H1 (cell line): ENCODE data around the gene KPNA4. TPM values are rescaled to one million over a fixed set of nuclear protein-coding genes. Genes with fewer than 3 reads are reported as not detected.

Experiments used
- CTCF ChIA-PET: fragments of 300-600 bp; sonication (Branson Sonifier 250); formaldehyde crosslinking; loops from one replicate; lab custom pipeline; 2021; ENCODE audit not compliant: partially characterized antibody; lab: Charles Lee
- POLR2A ChIA-PET: fragments of 300-600 bp; sonication (Branson Sonifier 250); formaldehyde crosslinking; loops from one replicate; lab custom pipeline; 2021; ENCODE audit warnings: inconsistent platforms; ENCODE audit not compliant: partially characterized antibody; lab: Charles Lee
- DNase-seq, 2 experiments: peaks; one replicate each; pipeline versions ENCODE4 v3.0.0 to v3.0.0-alpha.2; 2010 to 2022; ENCODE audit warnings: low spot score in 2 of 2, low read depth in 1 of 2, mixed read lengths in 1 of 2
- FAIRE-seq: peaks from 2 replicates; lab custom pipeline; 2011; peaks lifted over from hg19 to GRCh38; lab: Jason Lieb, UNC
- H2AFZ ChIP-seq: 2 replicates; pipeline ENCODE4 v1.8.1; 2012; ENCODE audit warnings: low read length, inconsistent platforms
- H2AK5ac ChIP-seq: 2 replicates; pipeline ENCODE4 v1.6.1; 2013; ENCODE audit warnings: low read depth, low read length
- H2BK120ac ChIP-seq: replicated peaks from 2 replicates; pipeline ENCODE3; 2013; ENCODE audit warnings: low read depth, low read length, inconsistent platforms
- H2BK12ac ChIP-seq: 2 replicates; pipeline ENCODE4 v1.6.1; 2013; ENCODE audit warnings: low read depth, low read length
- H2BK15ac ChIP-seq: 2 replicates; pipeline ENCODE4 v1.6.1; 2013; ENCODE audit warnings: low read length
- H2BK20ac ChIP-seq: 2 replicates; pipeline ENCODE4 v1.6.1; 2013; ENCODE audit warnings: low read length
- H2BK5ac ChIP-seq: 2 replicates; pipeline ENCODE4 v1.6.1; 2013; ENCODE audit warnings: low read depth, low read length
- H3K14ac ChIP-seq: 2 replicates; pipeline ENCODE4 v1.6.1; 2013; ENCODE audit warnings: inconsistent platforms; ENCODE audit not compliant: insufficient read length
- H3K18ac ChIP-seq: 2 replicates; pipeline ENCODE4 v1.6.1; 2013; ENCODE audit warnings: low read length; ENCODE audit errors: extremely low read depth
- H3K23ac ChIP-seq: 2 replicates; pipeline ENCODE4 v1.6.1; 2013; ENCODE audit warnings: inconsistent platforms; ENCODE audit not compliant: insufficient read length
- H3K23me2 ChIP-seq: 2 replicates; pipeline ENCODE4 v1.6.1; 2013; ENCODE audit warnings: low read depth, low read length
- H3K27ac ChIP-seq: 2 replicates; pipeline ENCODE4 v1.6.1; 2011; ENCODE audit warnings: low read depth, low read length, inconsistent platforms
- H3K27me3 ChIP-seq, 4 experiments: replicated peaks in 1 of 4; 1 replicate in 1 of 4; 2 replicates in 3 of 4; pipeline versions ENCODE4 v1.6.1 to v1.8.1; 2011 to 2013; ENCODE audit warnings: low read length in 3 of 4, mild to moderate bottlenecking in 3 of 4, inconsistent platforms in 2 of 4, mixed read lengths in 2 of 4, moderate library complexity in 1 of 4; ENCODE audit not compliant: control insufficient read depth in 3 of 4, insufficient read depth in 3 of 4; ENCODE audit errors: extremely low read depth in 1 of 4
- H3K36me3 ChIP-seq, 4 experiments: 2 replicates each; pipeline versions ENCODE4 v1.6.1 to v1.8.1; 2011 to 2013; ENCODE audit warnings: mild to moderate bottlenecking in 4 of 4, low read length in 3 of 4, moderate library complexity in 2 of 4, control low read depth in 1 of 4, inconsistent platforms in 1 of 4; ENCODE audit not compliant: insufficient read depth in 4 of 4, control insufficient read depth in 2 of 4
- H3K4ac ChIP-seq: replicated peaks from 2 replicates; pipeline ENCODE3; 2013; ENCODE audit warnings: low read length, low read depth, mixed read lengths, inconsistent platforms; ENCODE audit not compliant: insufficient read length
- H3K4me1 ChIP-seq, 4 experiments: replicated peaks in 1 of 4; 1 replicate in 1 of 4; 2 replicates in 3 of 4; pipeline versions ENCODE4 v1.6.1 to v1.8.1; 2011 to 2013; ENCODE audit warnings: low read length in 3 of 4, inconsistent platforms in 2 of 4, mixed read lengths in 1 of 4; ENCODE audit not compliant: insufficient read depth in 4 of 4, control insufficient read depth in 3 of 4
- H3K4me2 ChIP-seq, 2 experiments: 2 replicates each; pipeline versions ENCODE4 v1.6.1 to v1.8.1; 2011 to 2013; ENCODE audit warnings: low read depth in 2 of 2, low read length in 2 of 2, control low read depth in 1 of 2, inconsistent platforms in 1 of 2, mild to moderate bottlenecking in 1 of 2; ENCODE audit not compliant: insufficient read depth in 1 of 2
- H3K4me3 ChIP-seq, 4 experiments: fragments of 200-600, 300-600 bp in 1 of 4; sonication (generic), shearing (Covaris generic), sonication (Bioruptor Twin) in 1 of 4; 2 replicates each; pipeline versions ENCODE4 v1.5.1 to v1.8.1; 2011 to 2016; ENCODE audit warnings: low read length in 4 of 4, low read depth in 3 of 4, control low read depth in 2 of 4, inconsistent platforms in 2 of 4, mild to moderate bottlenecking in 2 of 4, mixed read lengths in 1 of 4, moderate library complexity in 1 of 4; ENCODE audit not compliant: insufficient read depth in 2 of 4; ENCODE audit errors: extremely low read depth in 1 of 4
- H3K56ac ChIP-seq: replicated peaks from 2 replicates; pipeline ENCODE3; 2013; ENCODE audit warnings: low read depth, mild to moderate bottlenecking, mixed read lengths, low read length, inconsistent platforms; ENCODE audit not compliant: insufficient read length
- H3K79me1 ChIP-seq: 2 replicates; pipeline ENCODE4 v1.6.1; 2013; ENCODE audit warnings: low read depth, low read length, control low read depth
- H3K79me2 ChIP-seq, 2 experiments: 2 replicates each; pipeline versions ENCODE4 v1.6.1 to v1.8.1; 2012 to 2013; ENCODE audit warnings: low read length in 2 of 2, mild to moderate bottlenecking in 2 of 2, inconsistent platforms in 1 of 2; ENCODE audit not compliant: insufficient read depth in 2 of 2, control insufficient read depth in 1 of 2
- H3K9ac ChIP-seq, 4 experiments: replicated peaks in 1 of 4; 1 replicate in 1 of 4; 2 replicates in 3 of 4; pipeline versions ENCODE4 v1.6.1 to v1.8.1; 2011 to 2013; ENCODE audit warnings: low read depth in 3 of 4, low read length in 3 of 4, control low read depth in 2 of 4, mild to moderate bottlenecking in 2 of 4, moderate library complexity in 2 of 4, inconsistent platforms in 1 of 4; ENCODE audit errors: extremely low read depth in 1 of 4
- H3K9me3 ChIP-seq, 2 experiments: 2 replicates each; pipeline versions ENCODE4 v1.6.1 to v1.8.1; 2012 to 2013; ENCODE audit warnings: mild to moderate bottlenecking in 2 of 2, moderate library complexity in 2 of 2, control low read depth in 1 of 2, inconsistent platforms in 1 of 2, low read depth in 1 of 2, low read length in 1 of 2, mixed read lengths in 1 of 2; ENCODE audit not compliant: insufficient read depth in 2 of 2
- H4K20me1 ChIP-seq, 2 experiments: replicated peaks in 1 of 2; 2 replicates each; pipeline versions ENCODE3 to v1.8.1; 2011 to 2013; ENCODE audit warnings: inconsistent platforms in 2 of 2, low read length in 2 of 2, mild to moderate bottlenecking in 1 of 2; ENCODE audit not compliant: insufficient read depth in 2 of 2, control insufficient read depth in 1 of 2
- H4K5ac ChIP-seq: 2 replicates; pipeline ENCODE4 v1.6.1; 2013; ENCODE audit warnings: low read length, low read depth, mixed read lengths, inconsistent platforms; ENCODE audit not compliant: insufficient read length
- H4K8ac ChIP-seq: 2 replicates; pipeline ENCODE4 v1.8.0; 2013; ENCODE audit warnings: mild to moderate bottlenecking, moderate library complexity, low read length, inconsistent platforms; ENCODE audit not compliant: insufficient read depth; ENCODE audit errors: extremely low read depth
- H4K91ac ChIP-seq: replicated peaks from 2 replicates; pipeline ENCODE3; 2013; ENCODE audit warnings: low read length, mixed read lengths, inconsistent platforms; ENCODE audit not compliant: insufficient read length
- BRCA1 ChIP-seq: IDR thresholded peaks from 2 replicates; pipeline ENCODE4 v1.6.1; 2012; ENCODE audit warnings: low read depth, low read length, improper control_type of control experiment
- E2F6 ChIP-seq: IDR thresholded peaks from 2 replicates; pipeline ENCODE4 v1.6.1; 2012; ENCODE audit warnings: inconsistent platforms
- EP300 ChIP-seq, 2 experiments: IDR thresholded peaks; 1 replicate in 1 of 2; 2 replicates in 1 of 2; pipeline ENCODE4 v1.6.1; 2011 to 2012; ENCODE audit warnings: low read depth in 2 of 2, low read length in 2 of 2, mild to moderate bottlenecking in 2 of 2, borderline replicate concordance in 1 of 2, inconsistent platforms in 1 of 2, moderate library complexity in 1 of 2
- HDAC2 ChIP-seq, 2 experiments: fragments of 300-600 bp in 1 of 2; sonication (generic) in 1 of 2; IDR thresholded peaks; 2 replicates each; pipeline ENCODE4 v1.6.1; 2011 to 2012; ENCODE audit warnings: low read depth in 2 of 2, low read length in 2 of 2, mild to moderate bottlenecking in 2 of 2, moderate library complexity in 2 of 2, borderline replicate concordance in 1 of 2, inconsistent platforms in 1 of 2
- MAFK ChIP-seq: IDR thresholded peaks from 2 replicates; pipeline ENCODE4 v1.6.1; 2012; ENCODE audit warnings: low read depth, mild to moderate bottlenecking, improper control_type of control experiment, low read length
- MAX ChIP-seq: IDR thresholded peaks from 2 replicates; pipeline ENCODE4 v1.6.1; 2012; ENCODE audit warnings: inconsistent platforms
- NANOG ChIP-seq: IDR thresholded peaks from 2 replicates; pipeline ENCODE4 v1.6.1; 2011; ENCODE audit warnings: low read length, low read depth, mild to moderate bottlenecking, inconsistent platforms; ENCODE audit not compliant: insufficient read depth, poor library complexity, severe bottlenecking
- NRF1 ChIP-seq: IDR thresholded peaks from 2 replicates; pipeline ENCODE4 v1.6.1; 2011; ENCODE audit warnings: mild to moderate bottlenecking, low read depth, low read length, improper control_type of control experiment
- PHF8 ChIP-seq: fragments of 200-600 bp; sonication (generic); conservative IDR thresholded peaks from 2 replicates; pipeline ENCODE4 v1.7.1; 2012; ENCODE audit warnings: low read depth, mild to moderate bottlenecking, inconsistent platforms, low read length, moderate library complexity
- SIN3A ChIP-seq, 2 experiments: IDR thresholded peaks in 1 of 2; conservative IDR thresholded peaks in 1 of 2; 2 replicates each; pipeline ENCODE4 v1.6.1; 2011 to 2012; ENCODE audit warnings: low read length in 2 of 2, improper control_type of control experiment in 1 of 2, low read depth in 1 of 2, mild to moderate bottlenecking in 1 of 2
- SRF ChIP-seq: IDR thresholded peaks from 2 replicates; pipeline ENCODE4 v1.6.1; 2011; ENCODE audit warnings: mild to moderate bottlenecking, low read depth, low read length, moderate library complexity
- SUZ12 ChIP-seq: fragments of 200-600 bp; sonication (generic); IDR thresholded peaks from 2 replicates; pipeline ENCODE4 v1.6.1; 2012; ENCODE audit warnings: mild to moderate bottlenecking, inconsistent platforms, low read length, moderate library complexity, mixed read lengths
- TAF1 ChIP-seq: IDR thresholded peaks from 2 replicates; pipeline ENCODE4 v1.6.1; 2011; ENCODE audit warnings: mild to moderate bottlenecking, low read depth, low read length
- WGBS, 2 experiments: shearing (Covaris generic) in 1 of 2; methylation state at CpG; one replicate each; pipeline versions ENCODE4 v1.1.6 to v1.1.7; 2013 to 2015; ENCODE audit warnings: low lambda C conversion rate in 2 of 2, mixed read lengths in 2 of 2, inconsistent platforms in 1 of 2, low coverage in 1 of 2, missing lambda C conversion rate in 1 of 2; ENCODE audit not compliant: insufficient replicate concordance in 2 of 2, insufficient coverage in 1 of 2, insufficient read length in 1 of 2; ENCODE audit errors: extremely low coverage in 1 of 2, missing lambda C conversion rate in 1 of 2; 5-methylcytosine and 5-hydroxymethylcytosine counted together
- polyA plus RNA-seq, 7 experiments: library from polyadenylated mRNA; depleted of rRNA in 3 of 7; stranded (reverse) in 5 of 7; unstranded in 2 of 7; fragments of >200 nt in 5 of 7; fragments of 200-250 nt in 2 of 7; gene quantifications; 1 replicate in 5 of 7; 2 replicates in 1 of 7; 4 replicates in 1 of 7; pipeline versions ENCODE4 v1.2.1 to v1.2.3, GENCODE V29; 2011 to 2013; ENCODE audit warnings: missing spikeins in 2 of 7, mixed read lengths in 2 of 7
- total RNA-seq: library from RNA; stranded (reverse); fragmentation: NEBNext Ultra II Directional; extraction: Animal tissue kit (Norgen Biotek cat#: 25700); gene quantifications from 2 replicates; pipeline ENCODE4 v1.2.1, GENCODE V29; 2021

The KPNA4 gene
- total and polyA plus RNA-seq, 2 of the 8 experiments (the other 6 are each of a cell fraction or from before 2014, with no cell fraction given), result 13.2 to 81.9 TPM

- Histone ChIP-seq H3K56ac (no peak overlapping the region), H3K9me3 (no peaks in the 10 kb centered on the region), H3K79me2 (no peaks in the 10 kb centered on the region), H3K9ac (no peak overlapping the region), H3K36me3 (no peaks in the 10 kb centered on the region), H2AFZ (no peak overlapping the region), H3K4ac (no peak overlapping the region), H3K4me1 (no peaks in the 10 kb centered on the region), H3K27me3 (no peaks in the 10 kb centered on the region), H2BK15ac (no peak overlapping the region), H4K91ac (no peak overlapping the region), H2AK5ac (no peak overlapping the region), H3K14ac (no peak overlapping the region), H3K4me3 (no peak overlapping the region), H3K4me2 (no peak overlapping the region), H3K23ac (no peak overlapping the region), H3K27ac (no peak overlapping the region), H4K5ac (no peak overlapping the region), H3K23me2 (no peaks in the 10 kb centered on the region), H2BK20ac (no peak overlapping the region), H4K20me1 (no peaks in the 10 kb centered on the region), H2BK5ac (no peak overlapping the region), H2BK120ac (no peak overlapping the region), H3K18ac (no peak overlapping the region), H3K79me1 (no peaks in the 10 kb centered on the region), H4K8ac (no peak overlapping the region), H2BK12ac (no peak overlapping the region)
- 93% methylated on average over 2 of the region's 2 CpGs; no CpG with 5 or more reads in 1 of the 2 experiments for WGBS, 2 experiments
- ChIA-PET POLR2A (no interaction called here), CTCF (interaction anchor here (1.0 to 1.2 kb wide), 2 partner anchors 9 to 78 kb away, joined by 3 read pairs; no protein-coding TSS in a partner anchor)
- FAIRE-seq (no peak), DNase-seq (no peak)
- TF ChIP-seq E2F6 (no peak), PHF8 (no peak), TAF1 (no peak), SRF (no peak), HDAC2 (IDR thresholded peaks at IDR 0.05; ENCODE audit: borderline replicate concordance in 1 of 2, low read depth in 2 of 2, low read length in 2 of 2) (no peak), SUZ12 (no peak), SIN3A (conservative IDR thresholded peaks at IDR 0.05 in 1 of 2, IDR thresholded peaks at IDR 0.05 in 1 of 2; ENCODE audit: low read depth in 1 of 2, low read length in 2 of 2) (no peak), EP300 (IDR thresholded peaks at IDR 0.05; ENCODE audit: borderline replicate concordance in 1 of 2, low read depth in 2 of 2, low read length in 2 of 2) (no peak), MAX (no peak), NRF1 (no peak), MAFK (no peak), NANOG (no peak), BRCA1 (no peak)
Measured at GRCh38 chr3:160608870-160609269, 43.5 kb upstream of the KPNA4 start.
